C4-2B (cell line): ENCODE data around the gene UBE2J2.

Source experiments
- CTCF ChIP-seq: fragments of 450-650 bp; conservative IDR thresholded peaks from 2 replicates; pipeline ENCODE4 v1.5.1; 2017; ENCODE audit warnings: mild to moderate bottlenecking
- ZFX ChIP-seq: fragments of 450-650 bp; IDR thresholded peaks from 2 replicates; pipeline ENCODE4 v1.6.1; 2017

DNA sequence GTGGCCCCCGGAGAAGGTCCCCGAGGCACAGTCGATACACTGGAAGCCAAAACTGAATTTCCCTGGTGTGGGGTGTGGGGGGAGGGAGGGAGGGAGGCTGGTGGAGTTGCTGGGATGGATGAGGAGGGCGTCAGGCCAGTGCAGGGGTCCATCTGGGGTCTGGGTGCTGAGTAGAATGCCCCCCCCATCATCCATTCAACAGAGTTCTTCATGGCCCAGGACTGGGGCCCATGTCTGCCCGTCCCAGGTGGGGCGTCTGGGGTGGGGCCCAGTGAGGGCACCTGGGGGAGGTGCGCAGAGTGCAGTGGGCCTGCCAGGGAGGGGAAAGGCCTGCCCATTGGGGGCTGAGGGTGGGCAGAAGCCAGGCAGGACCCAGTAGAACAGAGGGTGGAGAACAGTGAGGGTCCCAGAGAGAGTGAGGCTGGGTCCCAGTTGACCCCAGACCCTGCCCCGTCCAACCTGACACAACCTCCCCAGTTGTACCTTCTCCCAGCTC, 69.2 kb downstream of the UBE2J2 start:
- TF ChIP-seq CTCF = no peak
- TF ChIP-seq ZFX = no peak
